WTC11 (cell line): ENCODE measurements around the gene PITHD1. TPM values are rescaled to one million over a fixed set of nuclear protein-coding genes. Genes with fewer than 3 reads are reported as not detected.

Experiments
- ESRRA ChIP-seq: sonication (generic); formaldehyde crosslinking; IDR thresholded peaks from 2 replicates; pipeline ENCODE4 v1.8.1; 2022; ENCODE audit warnings: mild to moderate bottlenecking, missing genetic modification reagents, borderline replicate concordance
- FOXP1 ChIP-seq: sonication (generic); formaldehyde crosslinking; IDR thresholded peaks from 2 replicates; pipeline ENCODE4 v1.8.0; 2022; ENCODE audit warnings: missing genetic modification reagents, mild to moderate bottlenecking, moderate library complexity, borderline replicate concordance
- GRHL2 ChIP-seq: fragments of 250-450 bp; sonication (Bioruptor Pico); IDR thresholded peaks from 2 replicates; pipeline ENCODE4 v1.8.0; 2022; ENCODE audit warnings: mild to moderate bottlenecking, moderate library complexity; ENCODE audit not compliant: insufficient replicate concordance, severe bottlenecking
- HMGA2 ChIP-seq: fragments of 250-450 bp; sonication (Bioruptor Pico); IDR thresholded peaks from 2 replicates; pipeline ENCODE4 v1.4.0; 2021; ENCODE audit warnings: mild to moderate bottlenecking, moderate library complexity
- JAZF1 ChIP-seq: fragments of 250-450 bp; sonication (Bioruptor Pico); IDR thresholded peaks from 2 replicates; pipeline ENCODE4 v1.9.0; 2021; ENCODE audit warnings: moderate library complexity, mild to moderate bottlenecking, inconsistent platforms
- KAT7 ChIP-seq: sonication (generic); formaldehyde crosslinking; IDR thresholded peaks from 2 replicates; pipeline ENCODE4 v1.8.1; 2023; ENCODE audit warnings: missing genetic modification reagents, mild to moderate bottlenecking, borderline replicate concordance
- NFE2L1 ChIP-seq: sonication (generic); formaldehyde crosslinking; IDR thresholded peaks from 2 replicates; pipeline ENCODE4 v1.8.1; 2023; ENCODE audit warnings: missing genetic modification reagents
- RELA ChIP-seq: sonication (generic); formaldehyde crosslinking; IDR thresholded peaks from 2 replicates; pipeline ENCODE4 v1.8.1; 2022; ENCODE audit warnings: missing genetic modification reagents, mild to moderate bottlenecking, borderline replicate concordance
- SMAD3 ChIP-seq: sonication (generic); formaldehyde crosslinking; IDR thresholded peaks from 2 replicates; pipeline ENCODE4 v1.8.0; 2022; ENCODE audit warnings: missing genetic modification reagents, mild to moderate bottlenecking, borderline replicate concordance
- SMAD4 ChIP-seq: sonication (generic); formaldehyde crosslinking; IDR thresholded peaks from 2 replicates; pipeline ENCODE4 v1.8.0; 2022; ENCODE audit warnings: mild to moderate bottlenecking, missing genetic modification reagents
- TP53 ChIP-seq: sonication (generic); formaldehyde crosslinking; IDR thresholded peaks from 2 replicates; pipeline ENCODE4 v1.8.1; 2023; ENCODE audit warnings: mild to moderate bottlenecking, missing genetic modification reagents
- ZNF317 ChIP-seq: sonication (generic); formaldehyde crosslinking; IDR thresholded peaks from 2 replicates; pipeline ENCODE4 v1.8.1; 2023; ENCODE audit warnings: low read depth, mild to moderate bottlenecking, moderate library complexity, missing genetic modification reagents, borderline replicate concordance
- ZNF396 ChIP-seq: fragments of 250-450 bp; sonication (Bioruptor Pico); IDR thresholded peaks from 2 replicates; pipeline ENCODE4 v1.8.0; 2021; ENCODE audit warnings: mild to moderate bottlenecking, moderate library complexity, borderline replicate concordance
- ZNF416 ChIP-seq: fragments of 250-450 bp; sonication (Bioruptor Pico); IDR thresholded peaks from 2 replicates; pipeline ENCODE4 v1.9.0; 2021; ENCODE audit warnings: mild to moderate bottlenecking, inconsistent platforms
- ZNF423 ChIP-seq: fragments of 250-450 bp; sonication (Bioruptor Pico); IDR thresholded peaks from 2 replicates; pipeline ENCODE4 v2.1.2; 2022; ENCODE audit warnings: mild to moderate bottlenecking, moderate library complexity
- total RNA-seq: library from RNA; stranded (reverse); gene quantifications from 3 replicates; pipeline ENCODE4 v1.2.3, GENCODE V29; 2021
- TF ChIP-seq, protein P1 (sequence below): sonication (generic); formaldehyde crosslinking; IDR thresholded peaks from 2 replicates; pipeline ENCODE4 v1.8.1; 2022; ENCODE audit warnings: mild to moderate bottlenecking, missing genetic modification reagents, moderate library complexity, borderline replicate concordance
- TF ChIP-seq, protein P2 (sequence below): fragments of 250-450 bp; sonication (Bioruptor Pico); IDR thresholded peaks from 2 replicates; pipeline ENCODE4 v1.9.0; 2021; ENCODE audit warnings: mild to moderate bottlenecking, borderline replicate concordance
- TF ChIP-seq, protein P3 (sequence below): sonication (generic); formaldehyde crosslinking; IDR thresholded peaks from 2 replicates; pipeline ENCODE4 v1.8.0; 2023; ENCODE audit warnings: mild to moderate bottlenecking, missing genetic modification reagents
- TF ChIP-seq, protein P4 (sequence below): sonication (generic); formaldehyde crosslinking; IDR thresholded peaks from 2 replicates; pipeline ENCODE4 v1.8.1; 2022; ENCODE audit warnings: low read depth, missing genetic modification reagents, borderline replicate concordance
- TF ChIP-seq, protein P5 (sequence below): sonication (generic); formaldehyde crosslinking; IDR thresholded peaks from 2 replicates; pipeline ENCODE4 v1.8.1; 2022; ENCODE audit warnings: low read depth, mild to moderate bottlenecking, moderate library complexity, missing genetic modification reagents, borderline replicate concordance
- TF ChIP-seq, protein P6 (sequence below): sonication (generic); formaldehyde crosslinking; IDR thresholded peaks from 2 replicates; pipeline ENCODE4 v1.8.1; 2023; ENCODE audit warnings: mild to moderate bottlenecking, missing genetic modification reagents, borderline replicate concordance

PITHD1 gene
- total RNA-seq, 1 experiment from 2014 or later: 66.2 TPM

DNA sequence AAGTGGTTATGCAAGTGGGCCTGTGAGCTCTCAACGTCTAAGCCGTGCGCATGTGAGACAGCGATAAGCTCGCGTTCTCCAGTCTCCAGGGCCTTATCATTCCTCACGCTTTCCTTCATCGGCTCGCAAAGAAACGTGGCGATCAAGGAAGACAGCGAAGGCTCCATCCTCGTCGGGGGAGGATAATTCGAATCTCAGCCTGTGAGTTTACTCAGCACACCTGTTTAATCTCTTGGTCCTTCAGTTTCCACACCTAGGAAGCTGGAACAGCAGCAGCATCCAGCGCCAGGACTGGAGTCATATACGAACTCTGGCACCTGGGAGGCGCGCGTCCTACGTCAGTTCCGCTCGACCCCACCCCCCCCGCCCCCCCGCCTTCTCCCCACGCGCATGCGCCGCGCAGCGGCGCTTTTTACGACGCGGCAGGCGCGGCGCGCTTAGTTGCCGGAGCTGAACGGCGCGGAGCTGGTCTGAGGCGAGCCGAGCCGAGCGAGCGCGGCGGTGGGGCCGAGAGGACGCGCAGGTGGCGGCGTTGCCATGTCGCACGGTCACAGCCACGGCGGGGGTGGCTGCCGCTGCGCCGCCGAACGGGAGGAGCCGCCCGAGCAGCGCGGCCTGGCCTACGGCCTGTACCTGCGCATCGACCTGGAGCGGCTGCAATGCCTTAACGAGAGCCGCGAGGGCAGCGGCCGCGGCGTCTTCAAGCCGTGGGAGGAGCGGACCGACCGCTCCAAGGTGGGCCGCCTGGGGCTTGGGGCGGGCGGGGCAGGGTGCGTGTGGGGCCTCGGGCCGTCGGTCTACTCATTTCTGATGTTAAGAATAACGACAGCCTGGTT, at the start of gene PITHD1 (continued):
- TF ChIP-seq, protein P1, sequence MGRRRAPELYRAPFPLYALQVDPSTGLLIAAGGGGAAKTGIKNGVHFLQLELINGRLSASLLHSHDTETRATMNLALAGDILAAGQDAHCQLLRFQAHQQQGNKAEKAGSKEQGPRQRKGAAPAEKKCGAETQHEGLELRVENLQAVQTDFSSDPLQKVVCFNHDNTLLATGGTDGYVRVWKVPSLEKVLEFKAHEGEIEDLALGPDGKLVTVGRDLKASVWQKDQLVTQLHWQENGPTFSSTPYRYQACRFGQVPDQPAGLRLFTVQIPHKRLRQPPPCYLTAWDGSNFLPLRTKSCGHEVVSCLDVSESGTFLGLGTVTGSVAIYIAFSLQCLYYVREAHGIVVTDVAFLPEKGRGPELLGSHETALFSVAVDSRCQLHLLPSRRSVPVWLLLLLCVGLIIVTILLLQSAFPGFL: no peak; the same call in 1 of the 2 replicates
- TF ChIP-seq ZNF416 (CRISPR knock-in tag): peak; percentile 69; the same call in 1 of the 2 replicates
- TF ChIP-seq, protein P2, sequence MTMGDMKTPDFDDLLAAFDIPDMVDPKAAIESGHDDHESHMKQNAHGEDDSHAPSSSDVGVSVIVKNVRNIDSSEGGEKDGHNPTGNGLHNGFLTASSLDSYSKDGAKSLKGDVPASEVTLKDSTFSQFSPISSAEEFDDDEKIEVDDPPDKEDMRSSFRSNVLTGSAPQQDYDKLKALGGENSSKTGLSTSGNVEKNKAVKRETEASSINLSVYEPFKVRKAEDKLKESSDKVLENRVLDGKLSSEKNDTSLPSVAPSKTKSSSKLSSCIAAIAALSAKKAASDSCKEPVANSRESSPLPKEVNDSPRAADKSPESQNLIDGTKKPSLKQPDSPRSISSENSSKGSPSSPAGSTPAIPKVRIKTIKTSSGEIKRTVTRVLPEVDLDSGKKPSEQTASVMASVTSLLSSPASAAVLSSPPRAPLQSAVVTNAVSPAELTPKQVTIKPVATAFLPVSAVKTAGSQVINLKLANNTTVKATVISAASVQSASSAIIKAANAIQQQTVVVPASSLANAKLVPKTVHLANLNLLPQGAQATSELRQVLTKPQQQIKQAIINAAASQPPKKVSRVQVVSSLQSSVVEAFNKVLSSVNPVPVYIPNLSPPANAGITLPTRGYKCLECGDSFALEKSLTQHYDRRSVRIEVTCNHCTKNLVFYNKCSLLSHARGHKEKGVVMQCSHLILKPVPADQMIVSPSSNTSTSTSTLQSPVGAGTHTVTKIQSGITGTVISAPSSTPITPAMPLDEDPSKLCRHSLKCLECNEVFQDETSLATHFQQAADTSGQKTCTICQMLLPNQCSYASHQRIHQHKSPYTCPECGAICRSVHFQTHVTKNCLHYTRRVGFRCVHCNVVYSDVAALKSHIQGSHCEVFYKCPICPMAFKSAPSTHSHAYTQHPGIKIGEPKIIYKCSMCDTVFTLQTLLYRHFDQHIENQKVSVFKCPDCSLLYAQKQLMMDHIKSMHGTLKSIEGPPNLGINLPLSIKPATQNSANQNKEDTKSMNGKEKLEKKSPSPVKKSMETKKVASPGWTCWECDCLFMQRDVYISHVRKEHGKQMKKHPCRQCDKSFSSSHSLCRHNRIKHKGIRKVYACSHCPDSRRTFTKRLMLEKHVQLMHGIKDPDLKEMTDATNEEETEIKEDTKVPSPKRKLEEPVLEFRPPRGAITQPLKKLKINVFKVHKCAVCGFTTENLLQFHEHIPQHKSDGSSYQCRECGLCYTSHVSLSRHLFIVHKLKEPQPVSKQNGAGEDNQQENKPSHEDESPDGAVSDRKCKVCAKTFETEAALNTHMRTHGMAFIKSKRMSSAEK (CRISPR knock-in tag): no peak
- TF ChIP-seq ESRRA: no peak
- no peak for TF ChIP-seq ZNF423 (CRISPR knock-in tag)
- TF ChIP-seq, protein P3, sequence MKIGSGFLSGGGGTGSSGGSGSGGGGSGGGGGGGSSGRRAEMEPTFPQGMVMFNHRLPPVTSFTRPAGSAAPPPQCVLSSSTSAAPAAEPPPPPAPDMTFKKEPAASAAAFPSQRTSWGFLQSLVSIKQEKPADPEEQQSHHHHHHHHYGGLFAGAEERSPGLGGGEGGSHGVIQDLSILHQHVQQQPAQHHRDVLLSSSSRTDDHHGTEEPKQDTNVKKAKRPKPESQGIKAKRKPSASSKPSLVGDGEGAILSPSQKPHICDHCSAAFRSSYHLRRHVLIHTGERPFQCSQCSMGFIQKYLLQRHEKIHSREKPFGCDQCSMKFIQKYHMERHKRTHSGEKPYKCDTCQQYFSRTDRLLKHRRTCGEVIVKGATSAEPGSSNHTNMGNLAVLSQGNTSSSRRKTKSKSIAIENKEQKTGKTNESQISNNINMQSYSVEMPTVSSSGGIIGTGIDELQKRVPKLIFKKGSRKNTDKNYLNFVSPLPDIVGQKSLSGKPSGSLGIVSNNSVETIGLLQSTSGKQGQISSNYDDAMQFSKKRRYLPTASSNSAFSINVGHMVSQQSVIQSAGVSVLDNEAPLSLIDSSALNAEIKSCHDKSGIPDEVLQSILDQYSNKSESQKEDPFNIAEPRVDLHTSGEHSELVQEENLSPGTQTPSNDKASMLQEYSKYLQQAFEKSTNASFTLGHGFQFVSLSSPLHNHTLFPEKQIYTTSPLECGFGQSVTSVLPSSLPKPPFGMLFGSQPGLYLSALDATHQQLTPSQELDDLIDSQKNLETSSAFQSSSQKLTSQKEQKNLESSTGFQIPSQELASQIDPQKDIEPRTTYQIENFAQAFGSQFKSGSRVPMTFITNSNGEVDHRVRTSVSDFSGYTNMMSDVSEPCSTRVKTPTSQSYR (CRISPR knock-in tag): no peak
- TF ChIP-seq, protein P4, sequence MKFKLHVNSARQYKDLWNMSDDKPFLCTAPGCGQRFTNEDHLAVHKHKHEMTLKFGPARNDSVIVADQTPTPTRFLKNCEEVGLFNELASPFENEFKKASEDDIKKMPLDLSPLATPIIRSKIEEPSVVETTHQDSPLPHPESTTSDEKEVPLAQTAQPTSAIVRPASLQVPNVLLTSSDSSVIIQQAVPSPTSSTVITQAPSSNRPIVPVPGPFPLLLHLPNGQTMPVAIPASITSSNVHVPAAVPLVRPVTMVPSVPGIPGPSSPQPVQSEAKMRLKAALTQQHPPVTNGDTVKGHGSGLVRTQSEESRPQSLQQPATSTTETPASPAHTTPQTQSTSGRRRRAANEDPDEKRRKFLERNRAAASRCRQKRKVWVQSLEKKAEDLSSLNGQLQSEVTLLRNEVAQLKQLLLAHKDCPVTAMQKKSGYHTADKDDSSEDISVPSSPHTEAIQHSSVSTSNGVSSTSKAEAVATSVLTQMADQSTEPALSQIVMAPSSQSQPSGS (CRISPR knock-in tag): no peak
- no peak for TF ChIP-seq SMAD4
- TF ChIP-seq GRHL2 (CRISPR knock-in tag): no peak
- no peak for TF ChIP-seq TP53 (CRISPR knock-in tag)
- TF ChIP-seq HMGA2 (CRISPR knock-in tag): no peak
- peak; percentile 70; the same call in 1 of the 2 replicates for TF ChIP-seq FOXP1 (CRISPR knock-in tag)
- TF ChIP-seq, protein P5, sequence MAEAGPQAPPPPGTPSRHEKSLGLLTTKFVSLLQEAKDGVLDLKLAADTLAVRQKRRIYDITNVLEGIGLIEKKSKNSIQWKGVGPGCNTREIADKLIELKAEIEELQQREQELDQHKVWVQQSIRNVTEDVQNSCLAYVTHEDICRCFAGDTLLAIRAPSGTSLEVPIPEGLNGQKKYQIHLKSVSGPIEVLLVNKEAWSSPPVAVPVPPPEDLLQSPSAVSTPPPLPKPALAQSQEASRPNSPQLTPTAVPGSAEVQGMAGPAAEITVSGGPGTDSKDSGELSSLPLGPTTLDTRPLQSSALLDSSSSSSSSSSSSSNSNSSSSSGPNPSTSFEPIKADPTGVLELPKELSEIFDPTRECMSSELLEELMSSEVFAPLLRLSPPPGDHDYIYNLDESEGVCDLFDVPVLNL (CRISPR knock-in tag): peak; percentile 74; the same call in 1 of the 2 replicates
- no peak for TF ChIP-seq JAZF1 (CRISPR knock-in tag)
- TF ChIP-seq KAT7 (CRISPR knock-in tag): peak; percentile 88; the same call in 1 of the 2 replicates
- TF ChIP-seq SMAD3 (CRISPR knock-in tag): no peak
- TF ChIP-seq, protein P6, sequence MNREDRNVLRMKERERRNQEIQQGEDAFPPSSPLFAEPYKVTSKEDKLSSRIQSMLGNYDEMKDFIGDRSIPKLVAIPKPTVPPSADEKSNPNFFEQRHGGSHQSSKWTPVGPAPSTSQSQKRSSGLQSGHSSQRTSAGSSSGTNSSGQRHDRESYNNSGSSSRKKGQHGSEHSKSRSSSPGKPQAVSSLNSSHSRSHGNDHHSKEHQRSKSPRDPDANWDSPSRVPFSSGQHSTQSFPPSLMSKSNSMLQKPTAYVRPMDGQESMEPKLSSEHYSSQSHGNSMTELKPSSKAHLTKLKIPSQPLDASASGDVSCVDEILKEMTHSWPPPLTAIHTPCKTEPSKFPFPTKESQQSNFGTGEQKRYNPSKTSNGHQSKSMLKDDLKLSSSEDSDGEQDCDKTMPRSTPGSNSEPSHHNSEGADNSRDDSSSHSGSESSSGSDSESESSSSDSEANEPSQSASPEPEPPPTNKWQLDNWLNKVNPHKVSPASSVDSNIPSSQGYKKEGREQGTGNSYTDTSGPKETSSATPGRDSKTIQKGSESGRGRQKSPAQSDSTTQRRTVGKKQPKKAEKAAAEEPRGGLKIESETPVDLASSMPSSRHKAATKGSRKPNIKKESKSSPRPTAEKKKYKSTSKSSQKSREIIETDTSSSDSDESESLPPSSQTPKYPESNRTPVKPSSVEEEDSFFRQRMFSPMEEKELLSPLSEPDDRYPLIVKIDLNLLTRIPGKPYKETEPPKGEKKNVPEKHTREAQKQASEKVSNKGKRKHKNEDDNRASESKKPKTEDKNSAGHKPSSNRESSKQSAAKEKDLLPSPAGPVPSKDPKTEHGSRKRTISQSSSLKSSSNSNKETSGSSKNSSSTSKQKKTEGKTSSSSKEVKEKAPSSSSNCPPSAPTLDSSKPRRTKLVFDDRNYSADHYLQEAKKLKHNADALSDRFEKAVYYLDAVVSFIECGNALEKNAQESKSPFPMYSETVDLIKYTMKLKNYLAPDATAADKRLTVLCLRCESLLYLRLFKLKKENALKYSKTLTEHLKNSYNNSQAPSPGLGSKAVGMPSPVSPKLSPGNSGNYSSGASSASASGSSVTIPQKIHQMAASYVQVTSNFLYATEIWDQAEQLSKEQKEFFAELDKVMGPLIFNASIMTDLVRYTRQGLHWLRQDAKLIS (CRISPR knock-in tag): no peak
- no peak for TF ChIP-seq RELA (CRISPR knock-in tag)
- TF ChIP-seq ZNF396 (CRISPR knock-in tag): no peak
- peak; percentile 37; the same call in 1 of the 2 replicates for TF ChIP-seq NFE2L1 (CRISPR knock-in tag)
- no peak for TF ChIP-seq ZNF317 (CRISPR knock-in tag)
